ENCODE measurements around the gene FBN2. TPM values are rescaled to one million over a fixed set of nuclear protein-coding genes. Genes with fewer than 3 reads are reported as not detected.
A peak's percentile ranks its signal among the peaks of the same experiment; 100 is the strongest.

FBN2 gene
- total and polyA plus RNA-seq, 2 donors (not counting 1 experiment from before 2014, with no cell fraction given), result 43.1 to 80.1 TPM

GRCh38 chr5:128362370-128362769, 175.7 kb downstream of the FBN2 start:
- no peak overlapping the region for H3K4me2 ChIP-seq (ENCODE audit: extremely low read depth, insufficient read depth, low read length)
- no peaks in the 10 kb centered on the region for H3K36me3 ChIP-seq (ENCODE audit: control insufficient read depth, insufficient read depth, low read length)
- no peaks in the 10 kb centered on the region for H3K4me1 ChIP-seq (ENCODE audit: control insufficient read depth, extremely low read depth, insufficient read depth, low read length)
- no peaks in the 10 kb centered on the region for H4K20me1 ChIP-seq (ENCODE audit: control insufficient read depth, extremely low read depth, insufficient read depth, low read length)
- no peaks in the 10 kb centered on the region for H3K79me2 ChIP-seq (ENCODE audit: control insufficient read depth, insufficient read depth, low read length)
- no peak for TF ChIP-seq CTCF (conservative IDR thresholded peaks at IDR 0.05 in 1 of 2, IDR thresholded peaks at IDR 0.05 in 1 of 2; ENCODE audit: low read depth in 1 of 2, low read length in 2 of 2)
- TF ChIP-seq EZH2 (IDR thresholded peaks at IDR 0.05; ENCODE audit: low read length, missing control alignments), result no peak
- H3K9ac ChIP-seq (ENCODE audit: insufficient read depth, low read length), result no peak overlapping the region
- H3K9me3 ChIP-seq (ENCODE audit: control insufficient read depth, insufficient read depth, low read depth, low read length), result no peaks in the 10 kb centered on the region
- no peak overlapping the region for H3K4me3 ChIP-seq (replicated peaks in 1 of 4; ENCODE audit: control extremely low read depth in 1 of 4, insufficient read depth in 1 of 4, low read depth in 3 of 4, low read length in 4 of 4)
- H3K27ac ChIP-seq (ENCODE audit: insufficient read depth, low read length), result no peak overlapping the region
- no peak overlapping the region for H2AFZ ChIP-seq (ENCODE audit: low read length)
- no peaks in the 10 kb centered on the region for H3K27me3 ChIP-seq (ENCODE audit: control insufficient read depth, insufficient read depth, low read length)
- DNase-seq (ENCODE audit: low read depth in 2 of 2), result no peak

GRCh38 chr5:128358826-128359225, 179.2 kb downstream of the FBN2 start:
- Histone ChIP-seq H3K4me3 (replicated peaks in 1 of 4; ENCODE audit: control extremely low read depth in 1 of 4, insufficient read depth in 1 of 4, low read depth in 3 of 4, low read length in 4 of 4) (no peak overlapping the region), H3K4me1 (ENCODE audit: control insufficient read depth, extremely low read depth, insufficient read depth, low read length) (no peaks in the 10 kb centered on the region), H3K9me3 (ENCODE audit: control insufficient read depth, insufficient read depth, low read depth, low read length) (no peaks in the 10 kb centered on the region), H4K20me1 (ENCODE audit: control insufficient read depth, extremely low read depth, insufficient read depth, low read length) (no peaks in the 10 kb centered on the region), H3K9ac (ENCODE audit: insufficient read depth, low read length) (no peak overlapping the region), H3K79me2 (ENCODE audit: control insufficient read depth, insufficient read depth, low read length) (no peaks in the 10 kb centered on the region), H3K27ac (ENCODE audit: insufficient read depth, low read length) (no peak overlapping the region), H2AFZ (ENCODE audit: low read length) (no peak overlapping the region), H3K36me3 (ENCODE audit: control insufficient read depth, insufficient read depth, low read length) (no peaks in the 10 kb centered on the region), H3K27me3 (ENCODE audit: control insufficient read depth, insufficient read depth, low read length) (no peaks in the 10 kb centered on the region), H3K4me2 (ENCODE audit: extremely low read depth, insufficient read depth, low read length) (no peak overlapping the region)
- TF ChIP-seq CTCF (conservative IDR thresholded peaks at IDR 0.05 in 1 of 2, IDR thresholded peaks at IDR 0.05 in 1 of 2; ENCODE audit: low read depth in 1 of 2, low read length in 2 of 2) (no peak), EZH2 (IDR thresholded peaks at IDR 0.05; ENCODE audit: low read length, missing control alignments) (no peak)
- peak; percentile 27 to 29 for DNase-seq (ENCODE audit: low read depth in 2 of 2)

DNA sequence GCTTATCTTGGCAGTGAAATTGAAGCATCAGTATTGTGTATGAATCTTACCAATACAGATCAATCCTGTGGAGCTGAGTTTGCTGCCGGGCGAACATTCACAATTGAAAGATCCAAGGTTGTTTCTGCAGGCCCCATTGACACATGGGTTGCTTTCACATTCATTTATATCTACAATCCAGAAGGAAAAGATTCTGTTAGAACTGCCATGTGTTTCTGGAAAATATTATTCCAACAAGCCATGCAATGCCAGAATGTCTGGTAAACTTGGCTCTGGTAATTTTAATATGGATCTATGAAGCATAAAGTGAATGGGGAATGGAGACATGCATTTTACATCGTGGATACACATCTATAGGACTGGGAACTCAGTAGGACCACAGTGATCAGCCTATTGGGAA, 180.8 kb downstream of the FBN2 start:
- TF ChIP-seq EZH2 (IDR thresholded peaks at IDR 0.05; ENCODE audit: low read length, missing control alignments), result no peak
- Histone ChIP-seq H3K27me3 (ENCODE audit: control insufficient read depth, insufficient read depth, low read length) (no peaks in the 10 kb centered on the region), H3K79me2 (ENCODE audit: control insufficient read depth, insufficient read depth, low read length) (no peaks in the 10 kb centered on the region), H3K36me3 (ENCODE audit: control insufficient read depth, insufficient read depth, low read length) (no peaks in the 10 kb centered on the region), H3K4me2 (ENCODE audit: extremely low read depth, insufficient read depth, low read length) (no peak overlapping the region), H3K4me3 (replicated peaks in 1 of 4; ENCODE audit: control extremely low read depth in 1 of 4, insufficient read depth in 1 of 4, low read depth in 3 of 4, low read length in 4 of 4) (no peak overlapping the region), H2AFZ (ENCODE audit: low read length) (no peak overlapping the region), H3K9ac (ENCODE audit: insufficient read depth, low read length) (no peak overlapping the region), H3K27ac (ENCODE audit: insufficient read depth, low read length) (no peak overlapping the region), H4K20me1 (ENCODE audit: control insufficient read depth, extremely low read depth, insufficient read depth, low read length) (no peaks in the 10 kb centered on the region), H3K9me3 (ENCODE audit: control insufficient read depth, insufficient read depth, low read depth, low read length) (no peaks in the 10 kb centered on the region), H3K4me1 (ENCODE audit: control insufficient read depth, extremely low read depth, insufficient read depth, low read length) (no peaks in the 10 kb centered on the region)
- no peak for DNase-seq (ENCODE audit: low read depth in 2 of 2)

Data from fibroblast of lung (primary cell).